ENCODE data around the gene PNPO. TPM values are rescaled to one million over a fixed set of nuclear protein-coding genes. Genes with fewer than 3 reads are reported as not detected.

Gene PNPO
- total and polyA plus RNA-seq, 2 of the 13 experiments (the other 11 are each of a cell fraction or from before 2014, with no cell fraction given) = 47.9 to 63.3 TPM

DNA sequence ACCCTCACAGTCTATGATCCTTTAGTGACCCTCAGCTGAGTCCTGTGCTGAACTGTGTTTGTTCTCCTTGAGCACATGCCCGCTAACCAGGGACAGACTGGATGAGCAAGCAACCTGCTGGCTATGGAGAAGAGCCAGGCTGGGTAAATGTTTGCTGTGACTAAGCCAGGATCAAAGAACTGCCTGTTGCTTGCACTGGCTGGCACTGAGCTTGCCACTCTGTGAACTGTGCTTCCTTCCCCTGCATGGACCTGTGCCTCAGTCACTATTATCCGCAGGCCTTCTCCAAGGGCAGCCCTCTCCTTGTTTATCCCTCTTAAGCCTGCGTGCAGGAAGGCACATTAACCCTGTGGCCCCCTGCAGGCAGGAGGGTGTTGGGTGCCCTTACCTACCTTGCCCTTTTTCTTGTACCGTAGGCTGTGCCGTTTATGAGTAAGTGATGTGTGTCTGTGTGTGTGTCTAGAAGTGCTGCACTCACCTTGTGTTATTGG, 7.4 kb downstream of the PNPO start (continued):
- TF ChIP-seq, protein P1, sequence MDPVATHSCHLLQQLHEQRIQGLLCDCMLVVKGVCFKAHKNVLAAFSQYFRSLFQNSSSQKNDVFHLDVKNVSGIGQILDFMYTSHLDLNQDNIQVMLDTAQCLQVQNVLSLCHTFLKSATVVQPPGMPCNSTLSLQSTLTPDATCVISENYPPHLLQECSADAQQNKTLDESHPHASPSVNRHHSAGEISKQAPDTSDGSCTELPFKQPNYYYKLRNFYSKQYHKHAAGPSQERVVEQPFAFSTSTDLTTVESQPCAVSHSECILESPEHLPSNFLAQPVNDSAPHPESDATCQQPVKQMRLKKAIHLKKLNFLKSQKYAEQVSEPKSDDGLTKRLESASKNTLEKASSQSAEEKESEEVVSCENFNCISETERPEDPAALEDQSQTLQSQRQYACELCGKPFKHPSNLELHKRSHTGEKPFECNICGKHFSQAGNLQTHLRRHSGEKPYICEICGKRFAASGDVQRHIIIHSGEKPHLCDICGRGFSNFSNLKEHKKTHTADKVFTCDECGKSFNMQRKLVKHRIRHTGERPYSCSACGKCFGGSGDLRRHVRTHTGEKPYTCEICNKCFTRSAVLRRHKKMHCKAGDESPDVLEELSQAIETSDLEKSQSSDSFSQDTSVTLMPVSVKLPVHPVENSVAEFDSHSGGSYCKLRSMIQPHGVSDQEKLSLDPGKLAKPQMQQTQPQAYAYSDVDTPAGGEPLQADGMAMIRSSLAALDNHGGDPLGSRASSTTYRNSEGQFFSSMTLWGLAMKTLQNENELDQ (CRISPR knock-in tag; IDR thresholded peaks at IDR 0.05; ENCODE audit: borderline replicate concordance) = no peak
- TF ChIP-seq ZNF224 (CRISPR knock-in tag; IDR thresholded peaks at IDR 0.05) (0 out of 2 replicates have a peak, but pooled peaks have one; percentile 52), ZNF678 (CRISPR knock-in tag; IDR thresholded peaks at IDR 0.05) (peak; percentile 45; the same call in 1 of the 2 replicates), ZNF614 (CRISPR knock-in tag; IDR thresholded peaks at IDR 0.05; ENCODE audit: borderline replicate concordance) (peak; percentile 63; the same call in 1 of the 2 replicates), PLRG1 (conservative IDR thresholded peaks at IDR 0.05) (no peak), BCL6 (CRISPR knock-in tag; IDR thresholded peaks at IDR 0.05) (peak; percentile 67), ZKSCAN5 (CRISPR knock-in tag; IDR thresholded peaks at IDR 0.05) (no peak), HCFC1 (IDR thresholded peaks at IDR 0.05; ENCODE audit: low read depth, low read length) (no peak), DNMT1 (CRISPR knock-in tag; IDR thresholded peaks at IDR 0.05) (no peak), SP1 (IDR thresholded peaks at IDR 0.05) (no peak), SP1 (CRISPR knock-in tag; IDR thresholded peaks at IDR 0.05) (no peak), ZBTB21 (CRISPR knock-in tag; IDR thresholded peaks at IDR 0.05) (no peak), HNF1A (IDR thresholded peaks at IDR 0.05; ENCODE audit: low read depth) (no peak; the same call in 1 of the 2 replicates), HNF1A (CRISPR knock-in tag; IDR thresholded peaks at IDR 0.05; ENCODE audit: borderline replicate concordance) (peak; percentile 47; the same call in 1 of the 2 replicates)
- TF ChIP-seq, protein P2, sequence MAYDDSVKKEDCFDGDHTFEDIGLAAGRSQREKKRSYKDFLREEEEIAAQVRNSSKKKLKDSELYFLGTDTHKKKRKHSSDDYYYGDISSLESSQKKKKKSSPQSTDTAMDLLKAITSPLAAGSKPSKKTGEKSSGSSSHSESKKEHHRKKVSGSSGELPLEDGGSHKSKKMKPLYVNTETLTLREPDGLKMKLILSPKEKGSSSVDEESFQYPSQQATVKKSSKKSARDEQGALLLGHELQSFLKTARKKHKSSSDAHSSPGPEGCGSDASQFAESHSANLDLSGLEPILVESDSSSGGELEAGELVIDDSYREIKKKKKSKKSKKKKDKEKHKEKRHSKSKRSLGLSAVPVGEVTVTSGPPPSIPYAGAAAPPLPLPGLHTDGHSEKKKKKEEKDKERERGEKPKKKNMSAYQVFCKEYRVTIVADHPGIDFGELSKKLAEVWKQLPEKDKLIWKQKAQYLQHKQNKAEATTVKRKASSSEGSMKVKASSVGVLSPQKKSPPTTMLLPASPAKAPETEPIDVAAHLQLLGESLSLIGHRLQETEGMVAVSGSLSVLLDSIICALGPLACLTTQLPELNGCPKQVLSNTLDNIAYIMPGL (CRISPR knock-in tag; IDR thresholded peaks at IDR 0.05; ENCODE audit: borderline replicate concordance in 1 of 2, low read depth in 1 of 2) = 0 out of 4 replicates have a peak, but pooled peaks of 1 of the 2 experiments have one; percentile 1
- TF ChIP-seq, protein P3, sequence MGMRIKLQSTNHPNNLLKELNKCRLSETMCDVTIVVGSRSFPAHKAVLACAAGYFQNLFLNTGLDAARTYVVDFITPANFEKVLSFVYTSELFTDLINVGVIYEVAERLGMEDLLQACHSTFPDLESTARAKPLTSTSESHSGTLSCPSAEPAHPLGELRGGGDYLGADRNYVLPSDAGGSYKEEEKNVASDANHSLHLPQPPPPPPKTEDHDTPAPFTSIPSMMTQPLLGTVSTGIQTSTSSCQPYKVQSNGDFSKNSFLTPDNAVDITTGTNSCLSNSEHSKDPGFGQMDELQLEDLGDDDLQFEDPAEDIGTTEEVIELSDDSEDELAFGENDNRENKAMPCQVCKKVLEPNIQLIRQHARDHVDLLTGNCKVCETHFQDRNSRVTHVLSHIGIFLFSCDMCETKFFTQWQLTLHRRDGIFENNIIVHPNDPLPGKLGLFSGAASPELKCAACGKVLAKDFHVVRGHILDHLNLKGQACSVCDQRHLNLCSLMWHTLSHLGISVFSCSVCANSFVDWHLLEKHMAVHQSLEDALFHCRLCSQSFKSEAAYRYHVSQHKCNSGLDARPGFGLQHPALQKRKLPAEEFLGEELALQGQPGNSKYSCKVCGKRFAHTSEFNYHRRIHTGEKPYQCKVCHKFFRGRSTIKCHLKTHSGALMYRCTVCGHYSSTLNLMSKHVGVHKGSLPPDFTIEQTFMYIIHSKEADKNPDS (CRISPR knock-in tag; IDR thresholded peaks at IDR 0.05) = peak; percentile 24; the same call in 1 of the 2 replicates
- TF ChIP-seq, protein P4, sequence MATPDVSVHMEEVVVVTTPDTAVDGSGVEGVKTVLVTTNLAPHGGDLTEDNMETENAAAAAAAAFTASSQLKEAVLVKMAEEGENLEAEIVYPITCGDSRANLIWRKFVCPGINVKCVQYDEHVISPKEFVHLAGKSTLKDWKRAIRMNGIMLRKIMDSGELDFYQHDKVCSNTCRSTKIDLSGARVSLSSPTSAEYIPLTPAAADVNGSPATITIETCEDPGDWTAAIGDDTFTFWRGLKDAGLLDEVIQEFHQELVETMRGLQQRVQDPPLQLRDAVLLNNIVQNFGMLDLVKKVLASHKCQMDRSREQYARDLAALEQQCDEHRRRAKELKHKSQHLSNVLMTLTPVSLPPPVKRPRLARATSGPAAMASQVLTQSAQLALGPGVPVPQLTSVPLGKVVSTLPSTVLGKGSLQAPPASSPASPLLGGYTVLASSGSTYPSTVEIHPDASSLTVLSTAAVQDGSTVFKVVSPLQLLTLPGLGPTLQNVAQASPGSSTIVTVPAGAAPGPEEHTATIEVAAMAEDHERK (CRISPR knock-in tag; IDR thresholded peaks at IDR 0.05; ENCODE audit: low read depth) = no peak
